ENCODE measurements around the gene RAG1. TPM values are rescaled to one million over a fixed set of nuclear protein-coding genes. Genes with fewer than 3 reads are reported as not detected.

The RAG1 gene
- total RNA-seq, 1 experiment from 2014 or later = 0.90 TPM

DNA sequence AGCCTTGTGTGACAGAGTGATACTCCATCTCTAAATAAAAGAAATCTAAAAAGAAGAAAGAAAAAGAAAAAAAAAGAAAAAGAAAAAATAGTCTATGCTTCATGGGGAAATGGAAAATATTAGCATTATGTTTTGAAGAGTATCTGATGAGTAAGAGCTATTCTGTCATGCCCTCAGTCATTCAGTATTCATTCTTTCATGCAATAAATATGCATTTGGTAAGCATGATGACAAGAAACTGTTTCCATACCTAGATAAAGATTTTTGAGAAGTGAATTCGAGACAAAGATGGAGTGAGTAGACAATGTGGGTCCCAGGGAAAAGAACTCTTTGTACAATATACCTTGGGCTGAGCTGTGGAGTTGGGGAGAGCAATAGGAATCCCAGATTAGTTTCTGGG lies 20.3 kb downstream of the RAG1 start:
- no TSS peak for BruUV-seq (replicated peaks)
- TF ChIP-seq, protein P1, sequence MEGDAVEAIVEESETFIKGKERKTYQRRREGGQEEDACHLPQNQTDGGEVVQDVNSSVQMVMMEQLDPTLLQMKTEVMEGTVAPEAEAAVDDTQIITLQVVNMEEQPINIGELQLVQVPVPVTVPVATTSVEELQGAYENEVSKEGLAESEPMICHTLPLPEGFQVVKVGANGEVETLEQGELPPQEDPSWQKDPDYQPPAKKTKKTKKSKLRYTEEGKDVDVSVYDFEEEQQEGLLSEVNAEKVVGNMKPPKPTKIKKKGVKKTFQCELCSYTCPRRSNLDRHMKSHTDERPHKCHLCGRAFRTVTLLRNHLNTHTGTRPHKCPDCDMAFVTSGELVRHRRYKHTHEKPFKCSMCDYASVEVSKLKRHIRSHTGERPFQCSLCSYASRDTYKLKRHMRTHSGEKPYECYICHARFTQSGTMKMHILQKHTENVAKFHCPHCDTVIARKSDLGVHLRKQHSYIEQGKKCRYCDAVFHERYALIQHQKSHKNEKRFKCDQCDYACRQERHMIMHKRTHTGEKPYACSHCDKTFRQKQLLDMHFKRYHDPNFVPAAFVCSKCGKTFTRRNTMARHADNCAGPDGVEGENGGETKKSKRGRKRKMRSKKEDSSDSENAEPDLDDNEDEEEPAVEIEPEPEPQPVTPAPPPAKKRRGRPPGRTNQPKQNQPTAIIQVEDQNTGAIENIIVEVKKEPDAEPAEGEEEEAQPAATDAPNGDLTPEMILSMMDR (IDR thresholded peaks at IDR 0.05; ENCODE audit: unreplicated experiment) = no peak
- CTCF ChIA-PET = interaction anchor here (0.7 kb wide), 1 partner anchor 17 kb away, joined by 3 read pairs; no protein-coding TSS in a partner anchor
- intact Hi-C loops (cut with micrococcal nuclease; ENCODE audit: unreplicated experiment) = no loop called here
- Mint-ChIP-seq H3K36me3 (ENCODE audit: insufficient read depth, unreplicated experiment) (no peaks in the 10 kb centered on the region), H3K4me1 (ENCODE audit: low read depth, unreplicated experiment) (no peaks in the 10 kb centered on the region), H3K27me3 (ENCODE audit: unreplicated experiment) (peaks cover 67% of the 10 kb centered on the region), H3K4me3 (ENCODE audit: low read depth, unreplicated experiment) (no peak overlapping the region), H3K9me3 (ENCODE audit: low read depth, unreplicated experiment) (peaks cover 3% of the 10 kb centered on the region), H3K27ac (ENCODE audit: unreplicated experiment) (no peak overlapping the region)
- no peak for DNase-seq

DNA sequence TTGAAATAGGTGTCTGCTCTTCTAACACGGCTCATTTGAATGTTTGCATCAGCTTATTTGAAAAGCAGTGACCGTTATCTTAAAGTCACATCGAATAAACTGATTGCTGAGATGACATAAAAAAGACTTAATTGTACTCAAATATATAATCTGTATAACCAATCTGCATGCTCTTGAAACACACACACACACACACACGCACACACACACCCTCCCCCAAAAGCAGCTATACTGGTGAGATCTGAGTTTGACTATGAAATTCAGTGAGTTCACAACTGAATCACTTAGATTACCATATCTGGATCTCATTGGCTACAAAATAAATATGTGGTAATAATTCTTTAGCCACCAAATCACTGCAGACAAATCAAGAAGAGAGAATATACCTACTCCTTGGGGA lies 22.7 kb downstream of the RAG1 start:
- TF ChIP-seq, protein P1 (IDR thresholded peaks at IDR 0.05; ENCODE audit: unreplicated experiment) = no peak
- H3K4me1 Mint-ChIP-seq (ENCODE audit: low read depth, unreplicated experiment) = no peaks in the 10 kb centered on the region
- CTCF ChIA-PET = no interaction called here
- no peak overlapping the region for H3K27ac Mint-ChIP-seq (ENCODE audit: unreplicated experiment)
- H3K4me3 Mint-ChIP-seq (ENCODE audit: low read depth, unreplicated experiment) = no peak overlapping the region
- H3K36me3 Mint-ChIP-seq (ENCODE audit: insufficient read depth, unreplicated experiment) = peaks cover 8% of the 10 kb centered on the region
- intact Hi-C loops (cut with micrococcal nuclease; ENCODE audit: unreplicated experiment) = no loop called here
- peaks cover 4% of the 10 kb centered on the region for H3K9me3 Mint-ChIP-seq (ENCODE audit: low read depth, unreplicated experiment)
- no TSS peak for BruUV-seq (replicated peaks)
- peaks cover 71% of the 10 kb centered on the region for H3K27me3 Mint-ChIP-seq (ENCODE audit: unreplicated experiment)
- no peak for DNase-seq

DNA sequence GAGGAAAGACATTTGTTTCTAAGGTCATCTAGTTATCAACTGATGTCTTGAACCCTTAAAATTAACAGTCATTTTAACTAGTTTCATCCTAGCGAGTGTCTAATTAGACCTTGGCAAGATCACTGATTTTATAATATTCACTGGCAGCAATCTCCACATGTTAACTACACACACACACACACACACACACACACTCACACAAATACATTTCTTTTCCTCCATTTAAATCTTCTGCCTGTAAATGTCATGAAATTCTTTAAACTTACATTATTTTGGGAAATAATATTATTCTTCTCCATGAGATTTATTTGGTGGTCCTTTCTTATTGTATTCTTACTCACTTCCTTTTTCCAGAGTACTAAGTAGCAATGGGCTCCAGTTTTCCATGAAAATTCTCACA lies 23.6 kb downstream of the RAG1 start:
- CTCF ChIA-PET = no interaction called here
- no TSS peak for BruUV-seq (replicated peaks)
- TF ChIP-seq, protein P1 (IDR thresholded peaks at IDR 0.05; ENCODE audit: unreplicated experiment) = no peak
- peaks cover 8% of the 10 kb centered on the region for H3K36me3 Mint-ChIP-seq (ENCODE audit: insufficient read depth, unreplicated experiment)
- H3K4me1 Mint-ChIP-seq (ENCODE audit: low read depth, unreplicated experiment) = no peaks in the 10 kb centered on the region
- H3K27ac Mint-ChIP-seq (ENCODE audit: unreplicated experiment) = no peak overlapping the region
- DNase-seq = no peak
- peaks cover 4% of the 10 kb centered on the region for H3K9me3 Mint-ChIP-seq (ENCODE audit: low read depth, unreplicated experiment)
- intact Hi-C loops (cut with micrococcal nuclease; ENCODE audit: unreplicated experiment) = no loop called here
- H3K4me3 Mint-ChIP-seq (ENCODE audit: low read depth, unreplicated experiment) = no peak overlapping the region
- peaks cover 67% of the 10 kb centered on the region for H3K27me3 Mint-ChIP-seq (ENCODE audit: unreplicated experiment)

DNA sequence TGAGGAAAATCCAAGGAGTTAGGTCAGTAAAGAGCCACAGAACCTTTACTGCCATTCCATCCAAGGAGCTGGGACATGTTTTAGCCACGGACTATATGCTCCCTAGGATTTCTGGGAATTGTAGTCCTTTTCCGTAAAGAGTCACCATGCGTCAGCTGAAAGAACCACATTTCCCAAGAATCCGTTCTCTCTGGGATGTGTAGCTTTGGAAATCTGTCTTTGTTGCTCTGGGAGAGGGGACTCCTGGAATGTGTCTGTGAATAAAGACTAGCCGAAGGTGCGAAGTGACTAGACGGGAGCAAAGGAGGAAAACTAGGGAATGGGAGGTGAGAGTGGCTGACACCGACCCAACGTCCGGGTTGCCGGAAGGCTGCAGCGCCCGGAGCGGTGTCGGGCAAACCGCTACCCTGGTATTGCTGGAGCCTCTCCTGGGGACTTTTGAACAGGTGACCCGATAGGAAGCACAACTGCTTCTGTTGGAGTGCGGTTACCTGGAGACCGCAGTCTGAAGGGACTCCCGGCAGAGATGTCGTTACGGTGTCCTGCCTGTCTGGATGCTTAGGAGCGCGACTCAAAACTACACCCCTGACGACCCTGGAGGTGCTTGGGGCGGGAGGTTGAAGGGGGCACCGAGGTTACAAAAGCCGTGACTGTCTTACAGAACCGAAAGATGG lies 26.6 kb downstream of the RAG1 start, which contains the start of gene IFTAP:
IFTAP (plus strand) TSS at position 187 of the 674 bp plus-strand sequence. CDS start 15,602 bp downstream, outside the sequence.
- H3K27me3 Mint-ChIP-seq (ENCODE audit: unreplicated experiment) = peaks cover 40% of the 10 kb centered on the region
- DNase-seq = peak; percentile 53
- peaks cover 8% of the 10 kb centered on the region for H3K36me3 Mint-ChIP-seq (ENCODE audit: insufficient read depth, unreplicated experiment)
- no peaks in the 10 kb centered on the region for H3K4me1 Mint-ChIP-seq (ENCODE audit: low read depth, unreplicated experiment)
- intact Hi-C loops (cut with micrococcal nuclease; ENCODE audit: unreplicated experiment) = no loop called here
- BruUV-seq (replicated peaks) = TSS peak; percentile 35
- H3K9me3 Mint-ChIP-seq (ENCODE audit: low read depth, unreplicated experiment) = peaks cover 4% of the 10 kb centered on the region
- peak within 1 kb of the TSS; percentile 96 for H3K4me3 Mint-ChIP-seq (ENCODE audit: low read depth, unreplicated experiment)
- CTCF ChIA-PET = interaction anchor here (1.0 kb wide), 1 partner anchor 30 kb away, joined by 4 read pairs; no protein-coding TSS in a partner anchor
- peak within 1 kb of the TSS; percentile 70 for H3K27ac Mint-ChIP-seq (ENCODE audit: unreplicated experiment)
- TF ChIP-seq, protein P1 (IDR thresholded peaks at IDR 0.05; ENCODE audit: unreplicated experiment) = no peak

Data from Calu3 (cell line).